A673 (cell line): ENCODE data around the gene TEAD3. TPM values are rescaled to one million over a fixed set of nuclear protein-coding genes. Genes with fewer than 3 reads are reported as not detected.

Source experiments
- BruUV-seq: library from RNA; stranded (reverse); fragments of 400-500 nt; replicated peaks from 2 replicates; lab custom pipeline; 2021; lab: Mats Ljungman, UMichigan
- CTCF ChIA-PET: fragments of 300-600 bp; sonication (Branson Sonifier 250); formaldehyde crosslinking; loops from one replicate; lab custom pipeline; 2022; ENCODE audit warnings: antibody characterized with exemption; lab: Charles Lee
- POLR2A ChIA-PET: fragments of 300-600 bp; sonication (Branson Sonifier 250); formaldehyde crosslinking; loops from one replicate; lab custom pipeline; 2022; ENCODE audit warnings: antibody characterized with exemption; ENCODE audit not compliant: low non-redundant PET; lab: Charles Lee
- DNase-seq: peaks from one replicate; pipeline ENCODE4 v3.0.0-alpha.2; 2015; ENCODE audit warnings: low spot score
- H3K27ac ChIP-seq: fragments of 200-600 bp; sonication (generic); 2 replicates; pipeline ENCODE4 v1.5.1; 2016; ENCODE audit warnings: mixed run types, low read depth, mild to moderate bottlenecking, mixed read lengths, antibody characterized with exemption, low read length; ENCODE audit not compliant: poor library complexity, severe bottlenecking
- H3K27me3 ChIP-seq: fragments of 200-600 bp; sonication (generic); replicated peaks from 2 replicates; pipeline ENCODE4 v1.6.1; 2017; ENCODE audit warnings: mixed run types, low read depth, mild to moderate bottlenecking, mixed read lengths, antibody characterized with exemption, low read length; ENCODE audit not compliant: insufficient read depth, poor library complexity
- H3K36me3 ChIP-seq: fragments of 200-600 bp; sonication (generic); 2 replicates; pipeline ENCODE4 v1.6.1; 2016; ENCODE audit warnings: mixed run types, mild to moderate bottlenecking, mixed read lengths, antibody characterized with exemption, low read length; ENCODE audit not compliant: insufficient read depth, poor library complexity, severe bottlenecking
- H3K4me1 ChIP-seq: fragments of 200-600 bp; sonication (generic); 2 replicates; pipeline ENCODE4 v1.6.1; 2017; ENCODE audit warnings: mixed run types, mild to moderate bottlenecking, mixed read lengths, antibody characterized with exemption, low read length; ENCODE audit not compliant: insufficient read depth, poor library complexity, severe bottlenecking
- H3K4me3 ChIP-seq: fragments of 200-600 bp; sonication (generic); 2 replicates; pipeline ENCODE4 v1.5.1; 2016; ENCODE audit warnings: low read depth, mixed run types, mild to moderate bottlenecking, mixed read lengths, low read length; ENCODE audit not compliant: poor library complexity, severe bottlenecking
- H3K9me3 ChIP-seq: fragments of 200-600 bp; sonication (generic); 2 replicates; pipeline ENCODE4 v1.6.1; 2016; ENCODE audit warnings: mixed run types, low read depth, mild to moderate bottlenecking, mixed read lengths, antibody characterized with exemption, low read length; ENCODE audit not compliant: poor library complexity, severe bottlenecking
- CTCF ChIP-seq: fragments of 300-800, 200-600 bp; sonication (generic); conservative IDR thresholded peaks from 2 replicates; pipeline ENCODE4 v1.5.1; 2017; ENCODE audit warnings: low read depth, mild to moderate bottlenecking, antibody characterized with exemption, low read length, moderate library complexity, mixed read lengths
- EZH2 ChIP-seq: fragments of 200-600 bp; sonication (generic); IDR thresholded peaks from 2 replicates; pipeline ENCODE4 v1.6.1; 2017; ENCODE audit warnings: borderline replicate concordance, low read depth, mild to moderate bottlenecking, mixed read lengths, antibody characterized with exemption, low read length; ENCODE audit not compliant: poor library complexity, severe bottlenecking
- intact Hi-C: fragments of 100-400 bp; cut with micrococcal nuclease; formaldehyde crosslinking; loops from one replicate; pipeline ENCODE4 v1.10.0; 2022; ENCODE audit not compliant: unreplicated experiment
- total RNA-seq: library from RNA; stranded (reverse); gene quantifications from 2 replicates; pipeline ENCODE4 v1.2.3, GENCODE V29; 2021

Gene TEAD3
- total RNA-seq, 1 experiment from 2014 or later, result 10.3 TPM

DNA sequence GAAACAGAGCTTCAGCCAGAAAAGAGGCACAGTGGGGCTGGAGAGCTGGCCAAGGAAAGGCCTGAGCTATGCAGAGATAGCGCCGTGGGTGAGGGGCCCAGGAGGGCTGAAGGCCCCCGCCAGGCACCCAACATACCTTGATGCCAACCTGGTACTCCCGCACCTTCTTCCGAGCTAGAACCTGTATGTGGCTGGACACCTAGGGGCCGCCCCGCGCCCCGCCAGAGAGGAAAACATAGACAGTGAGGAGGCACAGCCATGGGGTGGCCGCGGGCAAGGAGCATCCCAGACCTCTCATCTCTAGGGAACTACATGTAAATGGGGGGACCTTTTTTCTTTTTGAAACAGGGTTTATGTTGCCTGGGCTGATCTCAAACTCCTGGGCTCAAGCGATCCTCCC lies 16.7 kb downstream of the TEAD3 start:
- TF ChIP-seq CTCF (no peak), EZH2 (no peak)
- ChIA-PET CTCF (no interaction called here), POLR2A (no interaction called here)
- peaks cover 4% of the 10 kb centered on the region for H3K4me1 ChIP-seq
- BruUV-seq, result no TSS peak
- intact Hi-C loops, result no loop called here
- H3K9me3 ChIP-seq, result no peaks in the 10 kb centered on the region
- H3K27me3 ChIP-seq, result no peaks in the 10 kb centered on the region
- no peak overlapping the region for H3K4me3 ChIP-seq
- H3K36me3 ChIP-seq, result no peaks in the 10 kb centered on the region
- DNase-seq, result no peak
- H3K27ac ChIP-seq, result no peak overlapping the region

- TF ChIP-seq CTCF (no peak), EZH2 (no peak)
- intact Hi-C loops, result no loop called here
- no peak for DNase-seq
- ChIA-PET POLR2A (no interaction called here), CTCF (interaction anchor here (0.5 kb wide), 1 partner anchor 37 kb away, joined by 3 read pairs; no protein-coding TSS in a partner anchor)
- Histone ChIP-seq H3K27ac (no peak overlapping the region), H3K4me1 (no peaks in the 10 kb centered on the region), H3K27me3 (no peaks in the 10 kb centered on the region), H3K36me3 (peaks cover 6% of the 10 kb centered on the region), H3K9me3 (no peaks in the 10 kb centered on the region), H3K4me3 (no peak overlapping the region)
- no TSS peak for BruUV-seq
Measured at GRCh38 chr6:35478259-35478658, 18.6 kb downstream of the TEAD3 start.

GRCh38 chr6:35477551-35478179 lies 19.2 kb downstream of the TEAD3 start:
- BruUV-seq, result no TSS peak
- intact Hi-C loops, result no loop called here
- H3K27ac ChIP-seq, result no peak overlapping the region
- H3K9me3 ChIP-seq, result no peaks in the 10 kb centered on the region
- H3K4me3 ChIP-seq, result no peak overlapping the region
- H3K4me1 ChIP-seq, result no peaks in the 10 kb centered on the region
- POLR2A ChIA-PET, result no interaction called here
- H3K36me3 ChIP-seq, result peaks cover 12% of the 10 kb centered on the region
- CTCF ChIA-PET, result interaction anchor here (0.5 to 0.7 kb wide), 2 partner anchors 10 to 38 kb away, joined by 3 to 9 read pairs; no protein-coding TSS in a partner anchor
- no peak for DNase-seq
- no peak for TF ChIP-seq EZH2
- no peak for TF ChIP-seq CTCF
- H3K27me3 ChIP-seq, result no peaks in the 10 kb centered on the region
